ENCODE data around the gene DAAM2. TPM values are rescaled to one million over a fixed set of nuclear protein-coding genes. Genes with fewer than 3 reads are reported as not detected.

Gene DAAM2
- total and polyA plus RNA-seq, 2 donors (not counting 3 experiments of a cell fraction or from before 2014, with no cell fraction given): 0.42 to 0.44 TPM

DNA sequence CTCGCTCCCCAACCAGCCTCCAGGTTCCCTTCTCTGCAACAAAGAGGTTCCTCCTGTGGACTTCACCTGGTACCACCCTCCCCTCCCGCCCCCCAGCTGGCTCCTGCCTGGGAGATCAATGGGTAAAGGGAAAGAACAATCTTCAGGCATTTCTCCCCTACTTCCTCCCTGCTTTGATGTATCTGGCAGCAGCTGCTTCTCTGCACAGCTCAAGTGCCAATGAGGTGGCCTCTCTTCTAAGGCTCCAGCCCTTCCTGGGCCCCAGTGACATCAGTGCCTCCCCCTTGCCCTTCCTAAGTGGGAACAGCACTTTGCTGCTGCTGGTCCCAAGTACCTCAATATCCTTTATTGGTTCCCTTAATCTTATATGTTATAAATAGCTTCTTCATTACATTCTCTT is 118.6 kb downstream of the DAAM2 start:
- CTCF ChIA-PET: interaction anchor here (0.8 to 1.3 kb wide), 2 partner anchors 18 to 46 kb away, joined by 3 to 6 read pairs; no protein-coding TSS in a partner anchor
- no peak overlapping the region for H2AFZ ChIP-seq (ENCODE audit: low read depth, low read length)
- H3K9me3 ChIP-seq (replicated peaks; ENCODE audit: control insufficient read depth, insufficient read depth, low read length): no peaks in the 10 kb centered on the region
- POLR2A ChIA-PET: no interaction called here
- dilution Hi-C loops (cut with MboI; ENCODE audit: extremely low pct_ligation_motif_present, low sequenced_read_pairs) (no loop called here), intact Hi-C loops (cut with micrococcal nuclease) (no loop called here)
- H3K36me3 ChIP-seq (ENCODE audit: control insufficient read depth in 2 of 2, extremely low read depth in 1 of 2, insufficient read depth in 2 of 2, low read length in 2 of 2): peaks cover 0 to 15% of the 10 kb centered on the region in 2 experiments
- H3K9me1 ChIP-seq (replicated peaks; ENCODE audit: control insufficient read depth, extremely low read depth, insufficient read depth, low read length): no peaks in the 10 kb centered on the region
- H3K9ac ChIP-seq (replicated peaks; ENCODE audit: extremely low read depth, insufficient read depth, low read length): no peak overlapping the region
- no peaks in the 10 kb centered on the region for H4K20me1 ChIP-seq (replicated peaks; ENCODE audit: control insufficient read depth, extremely low read depth, insufficient read depth, low read length)
- FAIRE-seq: no peak
- DNase-seq (ENCODE audit: low read depth, low spot score): no peak
- H3K4me2 ChIP-seq (ENCODE audit: insufficient read depth, low read length): no peak overlapping the region
- no peak overlapping the region for H3K4me3 ChIP-seq (replicated peaks in 1 of 3; ENCODE audit: insufficient read depth in 1 of 3, low read depth in 1 of 3, low read length in 3 of 3)
- no peaks in the 10 kb centered on the region for H3K79me2 ChIP-seq (ENCODE audit: control insufficient read depth, insufficient read depth, low read length)
- H3K27me3 ChIP-seq (ENCODE audit: control insufficient read depth in 2 of 2, insufficient read depth in 2 of 2, low read length in 2 of 2): no peaks in the 10 kb centered on the region
- H3K27ac ChIP-seq (ENCODE audit: insufficient read depth, low read depth, low read length): no peak overlapping the region
- no peak for TF ChIP-seq POLR2A (IDR thresholded peaks at IDR 0.05; ENCODE audit: low read depth, low read length)
- TF ChIP-seq POLR2AphosphoS5 (IDR thresholded peaks at IDR 0.05; ENCODE audit: insufficient read depth, low read depth, low read length): no peak
- no peak for TF ChIP-seq JUN (IDR thresholded peaks at IDR 0.05; ENCODE audit: borderline replicate concordance, insufficient read depth, insufficient read length, low read depth)
- TF ChIP-seq EZH2 (IDR thresholded peaks at IDR 0.05; ENCODE audit: borderline replicate concordance, low read depth, low read length, severe bottlenecking): no peak
- no TSS peak for BruUV-seq (replicated peaks)
- H3K4me1 ChIP-seq (ENCODE audit: control insufficient read depth, extremely low read depth, insufficient read depth, low read length): no peaks in the 10 kb centered on the region

DNA sequence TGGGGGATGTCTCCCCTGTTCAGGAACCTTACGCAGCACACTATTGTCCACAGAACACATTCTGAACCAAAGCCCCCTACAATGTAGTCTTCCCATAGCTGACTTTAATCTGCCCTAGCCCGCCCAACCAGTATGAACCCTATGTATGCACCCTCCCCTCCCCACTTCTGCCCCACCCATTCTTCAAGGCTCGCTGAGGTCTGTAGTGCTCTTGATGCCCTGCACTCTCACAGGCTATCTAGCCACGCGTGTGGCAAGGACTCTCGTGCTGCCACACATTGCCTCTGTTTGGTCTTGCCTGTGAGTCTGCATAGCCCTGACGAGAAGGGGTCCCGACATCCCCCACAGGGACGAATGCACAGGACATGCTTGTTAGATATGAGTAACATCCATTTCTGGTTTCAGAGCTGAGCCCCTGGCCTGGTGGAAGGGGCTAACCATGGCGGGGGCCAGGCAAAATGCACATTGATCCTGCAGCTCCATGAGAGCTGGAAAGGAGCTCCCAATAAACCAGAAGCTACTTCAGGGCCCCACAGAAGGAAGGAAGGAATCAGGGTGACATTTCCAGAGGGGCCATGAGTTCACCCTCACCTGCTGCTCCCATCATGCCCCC is 119.4 kb downstream of the DAAM2 start:
- Histone ChIP-seq H3K79me2 (ENCODE audit: control insufficient read depth, insufficient read depth, low read length) (no peaks in the 10 kb centered on the region), H3K27ac (ENCODE audit: insufficient read depth, low read depth, low read length) (no peak overlapping the region), H2AFZ (ENCODE audit: low read depth, low read length) (no peak overlapping the region), H3K9ac (replicated peaks; ENCODE audit: extremely low read depth, insufficient read depth, low read length) (no peak overlapping the region), H4K20me1 (replicated peaks; ENCODE audit: control insufficient read depth, extremely low read depth, insufficient read depth, low read length) (no peaks in the 10 kb centered on the region), H3K9me1 (replicated peaks; ENCODE audit: control insufficient read depth, extremely low read depth, insufficient read depth, low read length) (no peaks in the 10 kb centered on the region), H3K9me3 (replicated peaks; ENCODE audit: control insufficient read depth, insufficient read depth, low read length) (no peaks in the 10 kb centered on the region), H3K4me3 (replicated peaks in 1 of 3; ENCODE audit: insufficient read depth in 1 of 3, low read depth in 1 of 3, low read length in 3 of 3) (no peak overlapping the region), H3K27me3 (ENCODE audit: control insufficient read depth in 2 of 2, insufficient read depth in 2 of 2, low read length in 2 of 2) (no peaks in the 10 kb centered on the region), H3K4me1 (ENCODE audit: control insufficient read depth, extremely low read depth, insufficient read depth, low read length) (no peaks in the 10 kb centered on the region), H3K36me3 (ENCODE audit: control insufficient read depth in 2 of 2, extremely low read depth in 1 of 2, insufficient read depth in 2 of 2, low read length in 2 of 2) (peaks cover 0 to 9% of the 10 kb centered on the region in 2 experiments), H3K4me2 (ENCODE audit: insufficient read depth, low read length) (no peak overlapping the region)
- DNase-seq (ENCODE audit: low read depth, low spot score): no peak
- TF ChIP-seq POLR2A (IDR thresholded peaks at IDR 0.05; ENCODE audit: low read depth, low read length) (no peak), EZH2 (IDR thresholded peaks at IDR 0.05; ENCODE audit: borderline replicate concordance, low read depth, low read length, severe bottlenecking) (no peak), FOS (IDR thresholded peaks at IDR 0.05; ENCODE audit: borderline replicate concordance, insufficient read depth, low read length) (no peak), GATA2 (IDR thresholded peaks at IDR 0.05; ENCODE audit: insufficient read depth, insufficient read length, low read depth, low read length) (no peak), JUN (IDR thresholded peaks at IDR 0.05; ENCODE audit: borderline replicate concordance, insufficient read depth, insufficient read length, low read depth) (no peak), MYC (IDR thresholded peaks at IDR 0.05; ENCODE audit: low read depth, low read length) (no peak), POLR2AphosphoS5 (IDR thresholded peaks at IDR 0.05; ENCODE audit: insufficient read depth, low read depth, low read length) (no peak), MAX (IDR thresholded peaks at IDR 0.05; ENCODE audit: insufficient read depth, insufficient read length) (no peak)
- ChIA-PET POLR2A (no interaction called here), CTCF (no interaction called here)
- no peak for FAIRE-seq
- intact Hi-C loops (cut with micrococcal nuclease) (no loop called here), dilution Hi-C loops (cut with MboI; ENCODE audit: extremely low pct_ligation_motif_present, low sequenced_read_pairs) (no loop called here)
- no TSS peak for BruUV-seq (replicated peaks)
